Activated T-cell treated with anti-CD3 and anti-CD28 coated beads, Interleukin-2, amount 50 U/mL, for 72 hours (primary cell): ENCODE data around the gene PARP12. TPM values are rescaled to one million over a fixed set of nuclear protein-coding genes. Genes with fewer than 3 reads are reported as not detected.

ENCODE experiments used
- ATAC-seq, 2 donors: fragments of 150-1000 bp; cut with Tn5 transposase; replicated peaks in 1 of 2; 2 replicates each; pipeline ENCODE4 v1.10.0; 2021; ENCODE audit warnings: moderate library complexity in 2 of 2, mild to moderate bottlenecking in 1 of 2
- DNase-seq, 2 donors: peaks; one replicate each; pipeline ENCODE4 v3.0.0; 2021 to 2022; ENCODE audit warnings: mixed read lengths in 1 of 2
- H3K27ac Mint-ChIP-seq: one replicate; pipeline ENCODE4 v1.8.0; 2022; ENCODE audit warnings: mild to moderate bottlenecking, moderate library complexity, mixed read lengths
- H3K27me3 Mint-ChIP-seq: one replicate; pipeline ENCODE4 v1.8.0; 2022; ENCODE audit warnings: low read depth, mixed read lengths
- H3K36me3 Mint-ChIP-seq, 2 donors: one replicate each; pipeline ENCODE4 v1.8.0; 2022; ENCODE audit warnings: mixed read lengths in 2 of 2, mild to moderate bottlenecking in 1 of 2; ENCODE audit not compliant: insufficient read depth in 2 of 2
- H3K4me1 Mint-ChIP-seq: one replicate; pipeline ENCODE4 v1.8.0; 2022; ENCODE audit warnings: low read depth, mixed read lengths
- H3K4me3 Mint-ChIP-seq, 2 donors: one replicate each; pipeline ENCODE4 v1.8.0; 2022; ENCODE audit warnings: mild to moderate bottlenecking in 2 of 2, mixed read lengths in 2 of 2, moderate library complexity in 2 of 2
- H3K9me3 Mint-ChIP-seq, 2 donors: one replicate each; pipeline ENCODE4 v1.8.0; 2022; ENCODE audit warnings: mixed read lengths in 2 of 2
- total RNA-seq, 2 donors: library from RNA; stranded (reverse); gene quantifications; one replicate each; pipeline ENCODE4 v1.2.3, GENCODE V29; 2022

The PARP12 gene
- total RNA-seq, 2 donors from 2014 or later: 49.9 to 71.5 TPM

DNA sequence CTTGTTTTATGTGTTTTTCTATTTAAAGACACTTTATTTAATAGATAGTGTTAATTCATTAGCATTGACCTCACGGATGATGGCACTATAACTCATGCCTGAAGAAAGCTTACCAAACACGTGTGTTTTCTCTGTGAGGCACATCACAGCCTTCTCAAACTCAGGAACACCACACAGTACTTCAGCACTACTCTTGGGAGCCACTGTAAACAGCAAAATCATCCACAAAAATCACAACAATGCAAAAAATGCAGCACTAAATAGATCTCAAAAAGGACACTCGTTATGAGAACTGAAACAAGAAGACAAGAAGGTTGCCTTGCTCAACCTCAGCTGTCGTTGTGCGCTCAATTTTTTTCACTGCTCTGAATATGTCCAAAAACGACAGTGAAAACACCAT is 12.0 kb upstream of the PARP12 start:
- H3K27me3 Mint-ChIP-seq: no peaks in the 10 kb centered on the region
- peaks cover 6% of the 10 kb centered on the region for H3K4me1 Mint-ChIP-seq
- peaks cover 2 to 3% of the 10 kb centered on the region in 2 donors for H3K9me3 Mint-ChIP-seq
- ATAC-seq (no peak), DNase-seq (no peak)
- no peak overlapping the region for H3K27ac Mint-ChIP-seq
- peaks cover 0 to 2% of the 10 kb centered on the region in 2 donors for H3K36me3 Mint-ChIP-seq
- no peak overlapping the region for H3K4me3 Mint-ChIP-seq

- Mint-ChIP-seq H3K4me3 (no peak overlapping the region), H3K36me3 (peaks cover 14 to 26% of the 10 kb centered on the region in 2 donors), H3K27me3 (no peaks in the 10 kb centered on the region), H3K4me1 (peaks cover 11% of the 10 kb centered on the region), H3K9me3 (peaks cover 10 to 15% of the 10 kb centered on the region in 2 donors), H3K27ac (no peak overlapping the region)
- DNase-seq (no peak), ATAC-seq (no peak)
Observed at GRCh38 chr7:140070546-140070945, 7.8 kb upstream of the PARP12 start.

- Mint-ChIP-seq H3K27ac (peak overlapping the region; percentile 55), H3K4me1 (peaks cover 11% of the 10 kb centered on the region), H3K36me3 (peaks cover 14 to 26% of the 10 kb centered on the region in 2 donors), H3K27me3 (no peaks in the 10 kb centered on the region), H3K9me3 (peaks cover 10 to 15% of the 10 kb centered on the region in 2 donors), H3K4me3 (no peak overlapping the region)
- DNase-seq (no peak), ATAC-seq (peak; percentile 61 to 73)
Observed at GRCh38 chr7:140069298-140069949, 6.7 kb upstream of the PARP12 start.

DNA sequence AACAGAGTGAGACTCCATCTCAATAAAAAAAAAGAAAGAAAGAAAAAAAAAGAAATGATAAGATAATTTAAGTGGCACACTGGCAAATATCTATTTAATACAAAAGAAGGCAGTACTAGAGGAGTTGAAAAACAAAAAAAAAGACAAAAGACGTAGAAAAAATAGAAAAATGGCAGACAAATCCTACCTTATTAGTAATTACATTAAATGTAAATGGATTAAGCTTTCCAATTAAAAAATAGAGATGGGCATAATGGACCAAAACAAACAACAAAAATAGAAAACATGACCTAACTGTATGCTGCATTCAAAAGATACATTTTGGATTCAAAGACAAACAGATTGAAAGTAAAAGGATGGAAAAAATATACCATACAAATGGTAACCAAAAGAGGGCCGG is 5.3 kb upstream of the PARP12 start:
- DNase-seq: no peak
- ATAC-seq: no peak
- H3K27me3 Mint-ChIP-seq: no peaks in the 10 kb centered on the region
- H3K4me1 Mint-ChIP-seq: peaks cover 19% of the 10 kb centered on the region
- H3K27ac Mint-ChIP-seq: no peak overlapping the region
- peaks cover 14 to 26% of the 10 kb centered on the region in 2 donors for H3K36me3 Mint-ChIP-seq
- no peak overlapping the region for H3K4me3 Mint-ChIP-seq
- H3K9me3 Mint-ChIP-seq: peaks cover 10 to 15% of the 10 kb centered on the region in 2 donors

- Mint-ChIP-seq H3K27ac (no peak overlapping the region), H3K9me3 (peaks cover 10 to 15% of the 10 kb centered on the region in 2 donors), H3K4me1 (peaks cover 19% of the 10 kb centered on the region), H3K27me3 (no peaks in the 10 kb centered on the region), H3K4me3 (no peak overlapping the region), H3K36me3 (peaks cover 14 to 26% of the 10 kb centered on the region in 2 donors)
- DNase-seq: no peak
- ATAC-seq: no peak
Observed at GRCh38 chr7:140067052-140067451, 4.3 kb upstream of the PARP12 start.

DNA sequence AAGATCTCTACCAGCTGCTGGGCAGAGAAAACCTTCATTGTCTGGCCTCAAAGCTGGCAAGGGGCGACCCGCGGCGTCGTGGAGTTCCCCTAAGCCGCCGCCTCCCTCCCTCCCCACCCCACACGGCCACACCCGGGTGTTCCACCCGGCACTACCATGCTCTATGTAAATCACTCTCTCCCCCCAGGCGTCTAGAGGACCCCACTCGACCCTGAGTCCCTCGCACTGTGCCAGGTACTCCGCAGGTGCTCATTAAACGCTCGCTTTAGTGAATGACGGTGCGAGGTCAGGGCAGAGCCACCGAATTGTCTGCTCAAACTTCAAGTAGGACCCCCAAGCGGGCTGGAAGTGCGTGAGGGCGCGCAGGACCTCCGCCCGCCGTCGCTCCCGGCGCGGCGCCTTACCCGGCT is 628 bp downstream of the PARP12 start:
- peak overlapping the region; percentile 88 to 93 for H3K4me3 Mint-ChIP-seq
- H3K9me3 Mint-ChIP-seq: peaks cover 3 to 10% of the 10 kb centered on the region in 2 donors
- DNase-seq (peak; percentile 27 to 44), ATAC-seq (peak; percentile 27 to 35)
- peaks cover 51% of the 10 kb centered on the region for H3K4me1 Mint-ChIP-seq
- peak overlapping the region; percentile 79 for H3K27ac Mint-ChIP-seq
- H3K36me3 Mint-ChIP-seq: peaks cover 5 to 23% of the 10 kb centered on the region in 2 donors
- no peaks in the 10 kb centered on the region for H3K27me3 Mint-ChIP-seq

DNA sequence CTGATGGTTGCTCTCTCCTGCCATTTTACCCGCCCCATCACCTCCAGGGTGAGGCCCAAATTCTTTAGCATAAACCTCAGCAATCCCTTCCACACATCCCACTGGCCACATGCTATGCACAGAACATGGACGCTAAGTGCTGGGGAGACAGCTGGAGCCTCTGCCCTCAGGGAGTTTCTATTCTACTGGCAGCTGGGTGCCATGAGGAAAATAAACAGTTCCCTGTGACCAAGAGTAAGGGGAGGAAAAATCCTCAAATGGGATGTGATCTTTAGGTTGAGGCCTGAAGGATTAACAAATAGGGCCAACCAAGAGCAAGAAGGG is 1.2 kb downstream of the PARP12 start:
- peak overlapping the region; percentile 88 to 93 for H3K4me3 Mint-ChIP-seq
- H3K9me3 Mint-ChIP-seq: peaks cover under 1 to 5% of the 10 kb centered on the region in 2 donors
- no peaks in the 10 kb centered on the region for H3K27me3 Mint-ChIP-seq
- peaks cover under 1 to 22% of the 10 kb centered on the region in 2 donors for H3K36me3 Mint-ChIP-seq
- DNase-seq (no peak), ATAC-seq (no peak)
- no peak overlapping the region for H3K27ac Mint-ChIP-seq
- peaks cover 54% of the 10 kb centered on the region for H3K4me1 Mint-ChIP-seq

- no peak for DNase-seq
- Mint-ChIP-seq H3K4me1 (peaks cover 55% of the 10 kb centered on the region), H3K27ac (peak overlapping the region; percentile 10), H3K27me3 (no peaks in the 10 kb centered on the region), H3K36me3 (peaks cover 0 to 17% of the 10 kb centered on the region in 2 donors), H3K9me3 (peaks cover 0 to 2% of the 10 kb centered on the region in 2 donors), H3K4me3 (peak overlapping the region; percentile 88 to 93)
- ATAC-seq: no peak
Observed at GRCh38 chr7:140060788-140061606, 1.8 kb downstream of the PARP12 start.

DNA sequence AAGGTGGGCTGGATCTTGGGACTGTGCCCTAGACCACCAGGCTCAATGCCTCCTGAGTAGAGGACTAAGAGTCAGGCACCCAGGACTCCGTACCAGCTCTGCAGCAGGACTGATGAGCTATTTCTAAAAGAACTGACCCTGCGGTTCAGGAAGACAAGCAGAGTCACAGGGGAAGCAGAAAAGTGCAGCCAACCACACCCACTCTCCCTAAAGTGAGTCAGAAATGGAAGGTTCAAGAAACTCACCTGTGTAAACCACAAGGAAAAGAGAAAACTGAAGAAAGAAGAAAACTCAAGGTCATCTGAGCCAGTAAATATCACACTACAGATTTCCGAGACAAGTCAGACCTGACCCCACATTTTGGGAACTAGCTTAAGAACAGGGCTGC is 2.5 kb downstream of the PARP12 start:
- ATAC-seq (no peak), DNase-seq (peak in 1 of 2 donors; percentile 13)
- Mint-ChIP-seq H3K27me3 (no peaks in the 10 kb centered on the region), H3K9me3 (peaks cover 0 to 2% of the 10 kb centered on the region in 2 donors), H3K27ac (no peak overlapping the region), H3K36me3 (peaks cover 0 to 13% of the 10 kb centered on the region in 2 donors), H3K4me1 (peaks cover 60% of the 10 kb centered on the region), H3K4me3 (peak overlapping the region; percentile 88 to 93)

GRCh38 chr7:140059273-140060242 is 3.2 kb downstream of the PARP12 start:
- ATAC-seq (peak; percentile 23 to 28), DNase-seq (peak; percentile 46 to 61)
- Mint-ChIP-seq H3K27ac (peak overlapping the region; percentile 56), H3K36me3 (peaks cover 0 to 13% of the 10 kb centered on the region in 2 donors), H3K4me3 (peak overlapping the region; percentile 88 to 93), H3K4me1 (peaks cover 66% of the 10 kb centered on the region), H3K9me3 (peaks cover 0 to 2% of the 10 kb centered on the region in 2 donors), H3K27me3 (no peaks in the 10 kb centered on the region)

DNA sequence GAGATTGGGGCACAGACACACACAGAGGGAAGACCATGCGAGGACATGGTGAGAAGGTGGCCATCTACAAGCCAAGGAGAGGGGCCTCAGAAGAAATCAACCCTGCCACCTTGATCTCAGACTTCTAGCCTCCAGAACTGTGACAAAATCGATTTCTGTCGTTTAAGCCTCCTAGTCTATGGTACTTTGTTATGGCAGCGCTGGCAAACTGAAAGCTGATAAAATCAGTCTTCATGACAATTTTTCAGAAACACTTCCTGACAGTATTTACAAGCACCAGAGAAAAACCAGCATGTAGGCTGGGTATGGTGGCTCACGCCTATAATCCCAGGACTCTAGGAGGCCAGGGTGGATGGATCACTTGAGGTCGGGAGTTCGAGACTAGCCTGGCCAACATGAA is 4.2 kb downstream of the PARP12 start:
- H3K4me3 Mint-ChIP-seq: peak overlapping the region; percentile 22 to 29
- no peak overlapping the region for H3K27ac Mint-ChIP-seq
- peaks cover 71% of the 10 kb centered on the region for H3K4me1 Mint-ChIP-seq
- H3K27me3 Mint-ChIP-seq: no peaks in the 10 kb centered on the region
- DNase-seq (no peak), ATAC-seq (no peak)
- H3K36me3 Mint-ChIP-seq: peaks cover 0 to 13% of the 10 kb centered on the region in 2 donors
- peaks cover 0 to 2% of the 10 kb centered on the region in 2 donors for H3K9me3 Mint-ChIP-seq

- peaks cover 0 to 16% of the 10 kb centered on the region in 2 donors for H3K36me3 Mint-ChIP-seq
- ATAC-seq (no peak), DNase-seq (no peak)
- H3K27ac Mint-ChIP-seq: no peak overlapping the region
- peaks cover 0 to 2% of the 10 kb centered on the region in 2 donors for H3K9me3 Mint-ChIP-seq
- H3K4me1 Mint-ChIP-seq: peaks cover 74% of the 10 kb centered on the region
- H3K4me3 Mint-ChIP-seq: no peak overlapping the region
- no peaks in the 10 kb centered on the region for H3K27me3 Mint-ChIP-seq
Observed at GRCh38 chr7:140057143-140057535, 5.6 kb downstream of the PARP12 start.
